MM.1S (cell line): ENCODE results near the gene TGM3.

Source experiments
- DNase-seq: peaks from one replicate; pipeline ENCODE4 v3.0.0-alpha.2; 2015
- H2AFZ ChIP-seq: fragments of 300-600 bp; sonication (generic); 2 replicates; pipeline ENCODE4 v1.6.0; 2016; ENCODE audit warnings: antibody characterized with exemption, low read length
- H3F3A ChIP-seq: fragments of 300-600 bp; sonication (generic); 2 replicates; pipeline ENCODE4 v1.6.1; 2016; ENCODE audit warnings: mild to moderate bottlenecking, antibody characterized with exemption, low read length, moderate library complexity, mixed read lengths; ENCODE audit not compliant: insufficient read depth
- H3K27ac ChIP-seq: fragments of 300-600 bp; sonication (generic); 2 replicates; pipeline ENCODE4 v1.5.1; 2016; ENCODE audit warnings: mild to moderate bottlenecking, low read length
- H3K27me3 ChIP-seq: fragments of 300-600 bp; sonication (generic); replicated peaks from 2 replicates; pipeline ENCODE4 v1.6.0; 2016; ENCODE audit warnings: low read length; ENCODE audit not compliant: insufficient read depth
- H3K36me3 ChIP-seq: fragments of 300-600 bp; sonication (generic); replicated peaks from 2 replicates; pipeline ENCODE4 v1.6.1; 2016; ENCODE audit warnings: mild to moderate bottlenecking, low read length, mixed read lengths; ENCODE audit not compliant: insufficient read depth
- H3K4me1 ChIP-seq: fragments of 300-600 bp; sonication (generic); 2 replicates; pipeline ENCODE4 v1.6.1; 2016; ENCODE audit warnings: low read length, mixed read lengths
- H3K4me2 ChIP-seq: fragments of 300-600 bp; sonication (generic); 2 replicates; pipeline ENCODE4 v1.6.0; 2016; ENCODE audit warnings: low read depth, low read length
- H3K4me3 ChIP-seq: fragments of 300-600 bp; sonication (generic); 2 replicates; pipeline ENCODE4 v1.5.1; 2016; ENCODE audit warnings: low read length, mixed read lengths
- H3K79me2 ChIP-seq: fragments of 300-600 bp; sonication (generic); 2 replicates; pipeline ENCODE4 v1.6.1; 2016; ENCODE audit warnings: mixed run types, low read length, mixed read lengths
- H3K9ac ChIP-seq: fragments of 300-600 bp; sonication (generic); 2 replicates; pipeline ENCODE4 v1.6.1; 2016; ENCODE audit warnings: low read length, mixed read lengths
- H3K9me2 ChIP-seq: fragments of 300-600 bp; sonication (generic); replicated peaks from 2 replicates; pipeline ENCODE4 v1.6.1; 2016; ENCODE audit warnings: mild to moderate bottlenecking, low read length, mixed read lengths; ENCODE audit not compliant: insufficient read depth
- H3K9me3 ChIP-seq: fragments of 300-600 bp; sonication (generic); replicated peaks from 2 replicates; pipeline ENCODE4 v1.6.1; 2016; ENCODE audit warnings: mild to moderate bottlenecking, low read length, mixed read lengths; ENCODE audit not compliant: insufficient read depth
- H4K20me1 ChIP-seq: fragments of 300-600 bp; sonication (generic); 2 replicates; pipeline ENCODE4 v1.6.1; 2016; ENCODE audit warnings: mild to moderate bottlenecking, low read length, moderate library complexity, mixed read lengths; ENCODE audit not compliant: insufficient read depth
- EZH2phosphoT487 ChIP-seq: fragments of 300-600 bp; sonication (generic); IDR thresholded peaks from 2 replicates; pipeline ENCODE4 v1.6.1; 2018; ENCODE audit warnings: antibody characterized with exemption, low read length
- TF ChIP-seq, protein P1 (sequence below): fragments of 300-600 bp; sonication (generic); IDR thresholded peaks from 2 replicates; pipeline ENCODE4 v1.5.1; 2016; ENCODE audit warnings: antibody characterized with exemption, low read length, mixed read lengths

The TGM3 gene

GRCh38 chr20:2387180-2387577 is 91.4 kb downstream of the TGM3 start:
- peak; percentile 81 for DNase-seq
- Histone ChIP-seq H4K20me1 (no peaks in the 10 kb centered on the region), H2AFZ (peak overlapping the region; percentile 38), H3K27ac (peak overlapping the region; percentile 65), H3K4me2 (peak overlapping the region; percentile 62), H3K9me2 (no peaks in the 10 kb centered on the region), H3K79me2 (no peaks in the 10 kb centered on the region), H3K9ac (peak overlapping the region; percentile 23; the same call in 1 of the 2 replicates), H3K9me3 (no peaks in the 10 kb centered on the region), H3F3A (0 out of 2 replicates have a peak, but pooled peaks cover 3% of the 10 kb centered on the region), H3K4me3 (peak overlapping the region; percentile 19; the same call in 1 of the 2 replicates), H3K4me1 (peaks cover 6% of the 10 kb centered on the region), H3K36me3 (no peaks in the 10 kb centered on the region), H3K27me3 (no peaks in the 10 kb centered on the region)
- TF ChIP-seq, protein P1, sequence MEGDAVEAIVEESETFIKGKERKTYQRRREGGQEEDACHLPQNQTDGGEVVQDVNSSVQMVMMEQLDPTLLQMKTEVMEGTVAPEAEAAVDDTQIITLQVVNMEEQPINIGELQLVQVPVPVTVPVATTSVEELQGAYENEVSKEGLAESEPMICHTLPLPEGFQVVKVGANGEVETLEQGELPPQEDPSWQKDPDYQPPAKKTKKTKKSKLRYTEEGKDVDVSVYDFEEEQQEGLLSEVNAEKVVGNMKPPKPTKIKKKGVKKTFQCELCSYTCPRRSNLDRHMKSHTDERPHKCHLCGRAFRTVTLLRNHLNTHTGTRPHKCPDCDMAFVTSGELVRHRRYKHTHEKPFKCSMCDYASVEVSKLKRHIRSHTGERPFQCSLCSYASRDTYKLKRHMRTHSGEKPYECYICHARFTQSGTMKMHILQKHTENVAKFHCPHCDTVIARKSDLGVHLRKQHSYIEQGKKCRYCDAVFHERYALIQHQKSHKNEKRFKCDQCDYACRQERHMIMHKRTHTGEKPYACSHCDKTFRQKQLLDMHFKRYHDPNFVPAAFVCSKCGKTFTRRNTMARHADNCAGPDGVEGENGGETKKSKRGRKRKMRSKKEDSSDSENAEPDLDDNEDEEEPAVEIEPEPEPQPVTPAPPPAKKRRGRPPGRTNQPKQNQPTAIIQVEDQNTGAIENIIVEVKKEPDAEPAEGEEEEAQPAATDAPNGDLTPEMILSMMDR: peak; percentile 81
- TF ChIP-seq EZH2phosphoT487: no peak

- H3F3A ChIP-seq: 0 out of 2 replicates have a peak, but pooled peaks cover 3% of the 10 kb centered on the region
- no peaks in the 10 kb centered on the region for H3K36me3 ChIP-seq
- no peak overlapping the region for H3K9ac ChIP-seq
- TF ChIP-seq, protein P1: no peak
- TF ChIP-seq EZH2phosphoT487: no peak
- H3K79me2 ChIP-seq: no peaks in the 10 kb centered on the region
- H2AFZ ChIP-seq: no peak overlapping the region
- H4K20me1 ChIP-seq: no peaks in the 10 kb centered on the region
- no peak for DNase-seq
- peaks cover 6% of the 10 kb centered on the region for H3K4me1 ChIP-seq
- H3K9me2 ChIP-seq: no peaks in the 10 kb centered on the region
- no peak overlapping the region for H3K27ac ChIP-seq
- H3K4me3 ChIP-seq: no peak overlapping the region
- H3K27me3 ChIP-seq: no peaks in the 10 kb centered on the region
- no peak overlapping the region for H3K4me2 ChIP-seq
- no peaks in the 10 kb centered on the region for H3K9me3 ChIP-seq
Measured at GRCh38 chr20:2387580-2387979, 91.8 kb downstream of the TGM3 start.
